Left forelimb (tissue), 1 donor: ENCODE data around the gene IL21R.
"Not testable (repeated sequence)": the region's sequence is repeated elsewhere in the genome, so short reads cannot be mapped to it uniquely, and the experiment has no call there.

Source experiments
- DNase-seq: peaks from one replicate; pipeline ENCODE4 v3.0.0-alpha.2; 2018; ENCODE audit warnings: low spot score

The IL21R gene

DNA sequence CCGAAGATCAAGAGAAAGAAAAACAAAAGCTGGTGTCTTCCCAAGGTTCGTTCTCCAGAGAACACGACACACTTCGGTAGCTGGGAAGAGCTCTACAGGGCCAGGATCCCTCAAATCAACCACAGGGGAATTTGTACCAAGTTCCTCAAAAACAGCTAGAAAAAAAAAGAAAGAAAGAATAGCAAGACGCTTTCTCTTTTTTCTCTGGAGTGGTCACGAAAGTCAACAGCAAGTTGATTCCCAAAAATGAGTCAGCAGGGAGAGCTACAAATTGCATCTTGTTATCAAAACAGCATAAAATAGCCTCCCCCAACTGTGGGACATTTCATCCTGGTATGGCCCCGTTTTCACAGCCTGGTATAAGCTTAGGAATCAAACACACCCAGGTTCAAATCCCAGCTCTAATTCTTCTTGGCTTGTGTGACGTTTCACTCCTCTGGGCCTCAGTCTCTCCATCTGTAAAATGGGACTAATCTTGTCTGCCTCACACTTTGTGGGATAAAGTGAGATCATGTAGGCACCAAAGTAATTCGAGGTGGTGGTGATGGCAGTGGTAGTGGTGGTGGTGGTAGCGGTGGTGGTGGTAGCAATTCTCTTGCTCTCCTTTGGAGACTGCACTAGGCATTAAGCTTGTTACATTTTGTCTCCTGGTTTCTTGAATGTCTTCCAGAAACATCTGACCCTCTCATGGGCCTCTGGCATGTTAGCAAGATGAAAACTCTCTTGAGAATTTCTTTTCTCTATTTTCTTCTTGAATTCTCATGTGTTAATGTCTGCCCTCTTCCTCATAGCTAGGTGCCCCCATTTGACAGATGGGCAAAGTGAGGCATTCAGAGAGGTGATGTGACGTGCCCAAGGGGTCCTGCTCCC lies 988 bp upstream of the IL21R start:
- no peak for DNase-seq

DNA sequence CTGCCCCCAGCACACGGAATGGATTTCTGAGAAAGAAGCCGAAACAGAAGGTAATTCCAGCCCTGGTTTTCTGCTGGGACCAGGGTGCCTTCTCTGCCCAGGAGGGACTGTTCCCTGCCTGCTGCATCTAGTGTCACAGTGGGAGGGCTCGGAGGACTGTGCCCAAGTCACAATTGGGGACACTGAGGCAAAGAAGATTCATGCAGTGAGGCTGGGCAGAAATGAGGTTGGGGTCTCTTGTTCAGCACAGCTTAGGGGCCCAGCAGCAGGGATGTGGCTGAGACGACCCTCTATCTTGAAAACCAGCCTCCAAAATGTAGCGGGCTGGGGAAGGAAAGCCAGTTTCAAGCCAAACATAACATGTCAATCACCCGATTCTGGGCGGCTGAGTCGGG lies 592 bp downstream of the IL21R start:
- no peak for DNase-seq

DNA sequence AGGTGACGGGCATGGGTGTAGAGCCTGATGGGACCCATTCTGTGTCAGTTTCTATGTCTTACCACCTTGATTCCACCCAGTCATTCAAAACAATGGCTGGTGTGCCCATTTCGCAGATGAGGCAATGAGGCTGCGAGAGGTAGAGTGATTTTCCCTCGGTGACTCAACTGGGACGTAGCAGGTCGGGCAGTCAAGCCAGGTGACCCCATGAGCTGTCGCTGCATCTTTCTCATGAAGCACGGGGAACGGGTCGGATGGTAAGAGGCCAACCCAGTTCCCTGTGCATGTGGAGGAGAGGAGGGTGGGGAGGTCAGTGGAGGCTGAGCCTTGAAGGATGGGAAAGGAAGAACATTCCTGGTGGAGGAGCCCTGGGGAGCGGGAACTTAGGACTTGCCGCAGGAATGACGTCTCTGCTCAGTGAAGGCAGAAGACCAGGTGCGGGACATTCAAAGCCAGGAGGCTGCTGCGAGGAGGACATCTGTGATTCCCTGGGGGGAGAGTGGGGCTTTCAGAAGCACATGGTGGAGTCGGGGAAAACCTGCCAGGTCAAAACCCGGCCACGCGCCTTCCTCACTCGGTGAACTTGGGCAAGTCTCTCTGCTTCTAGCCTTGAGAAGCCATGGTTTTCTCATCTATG lies 1.1 kb downstream of the IL21R start:
- peak; percentile 53 for DNase-seq

DNA sequence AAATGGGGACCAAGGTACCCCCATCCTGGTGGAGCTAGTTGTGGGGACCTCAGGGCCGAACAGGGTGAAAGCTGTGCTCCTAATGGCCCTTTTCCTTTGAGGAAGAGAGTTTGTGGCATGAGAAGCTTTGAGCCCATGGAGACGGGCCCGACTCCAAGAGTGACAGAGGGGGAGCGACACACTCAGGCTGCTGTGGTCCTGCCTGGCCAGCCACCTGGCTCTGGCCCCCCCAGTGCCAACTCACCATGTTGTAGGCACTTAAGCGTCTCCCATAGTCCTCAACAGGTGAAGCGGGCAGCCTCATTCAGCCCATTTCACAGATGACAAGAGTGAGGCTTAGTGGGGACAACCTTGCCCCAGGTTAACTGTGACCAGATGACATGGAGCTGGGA lies 1.6 kb downstream of the IL21R start:
- DNase-seq = peak; percentile 41

DNA sequence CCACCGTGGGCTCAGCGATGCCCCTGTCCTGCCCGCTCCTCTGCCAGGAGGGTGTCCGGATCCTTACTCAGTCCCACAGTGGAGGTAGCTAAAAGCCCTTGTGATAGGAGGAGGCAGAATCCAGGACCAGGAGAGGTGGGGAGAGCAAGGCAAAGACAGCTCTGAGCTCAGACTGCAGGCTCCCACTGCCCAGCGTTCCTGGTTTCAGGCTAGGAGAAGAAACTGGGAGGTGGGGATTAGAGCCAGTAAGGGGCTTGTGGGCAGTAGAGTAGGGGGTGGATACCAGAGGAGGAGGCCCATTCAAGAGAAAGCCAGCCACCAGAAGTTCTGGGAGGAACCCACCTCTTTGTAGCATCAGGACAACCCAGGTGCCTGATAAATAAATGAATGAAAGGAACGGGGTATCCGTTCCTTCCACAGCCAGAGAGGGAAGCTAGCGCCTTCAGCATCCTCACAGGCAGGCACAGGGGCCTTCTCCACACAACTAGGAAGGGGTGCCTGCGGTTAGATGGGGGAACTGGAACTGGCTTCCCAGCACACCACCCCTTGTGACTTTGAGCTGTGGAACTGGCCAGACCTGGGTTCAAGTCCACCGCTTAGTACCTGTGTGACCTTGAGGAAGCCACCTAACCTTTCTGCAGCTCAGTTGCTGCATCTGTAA lies 2.3 kb downstream of the IL21R start:
- peak; percentile 47 for DNase-seq

DNA sequence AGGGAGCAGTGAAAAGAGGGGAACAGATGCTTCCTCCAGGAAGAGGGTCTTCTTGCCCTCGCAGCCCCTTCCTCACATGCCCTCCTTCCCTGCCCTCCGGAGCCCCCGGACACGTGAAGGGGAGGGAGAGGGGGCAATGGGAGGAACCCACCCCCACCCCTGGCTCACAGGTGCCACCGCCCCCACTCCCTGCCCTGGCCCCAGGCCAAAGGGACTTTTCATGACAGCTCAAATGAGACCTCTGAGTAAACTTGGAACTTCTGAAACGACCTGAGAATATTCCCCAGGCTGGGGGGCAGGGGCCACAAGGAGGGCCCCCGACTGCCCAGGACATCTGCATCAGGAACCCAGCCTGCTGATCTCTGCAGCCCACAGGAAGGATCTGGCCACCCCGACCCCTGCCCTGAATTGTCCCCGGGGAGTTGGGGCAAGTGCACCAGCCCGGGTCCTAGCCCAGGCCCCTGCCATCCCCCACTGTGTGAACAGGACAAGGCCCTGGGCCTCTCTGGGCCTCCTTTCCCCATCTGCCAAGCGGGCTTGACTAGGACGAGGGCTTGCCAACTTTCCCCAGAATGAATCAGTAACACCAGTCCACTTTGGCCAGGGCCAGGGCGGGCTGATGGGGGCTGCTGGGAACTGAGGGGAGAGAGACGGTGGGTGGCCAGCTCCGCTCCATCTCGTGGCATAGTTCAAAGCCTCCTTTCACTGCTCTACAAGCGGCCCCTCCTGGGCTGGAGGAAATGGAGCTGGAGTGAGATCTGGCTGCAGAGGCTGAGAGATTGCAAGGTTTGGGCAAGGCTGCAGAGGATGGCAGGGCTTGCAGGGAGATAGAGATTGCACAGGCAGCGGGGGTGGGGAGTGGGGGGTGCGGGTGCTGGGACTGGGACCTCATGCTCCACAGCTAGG lies 3.8 kb downstream of the IL21R start:
- peak; percentile 66 for DNase-seq

DNA sequence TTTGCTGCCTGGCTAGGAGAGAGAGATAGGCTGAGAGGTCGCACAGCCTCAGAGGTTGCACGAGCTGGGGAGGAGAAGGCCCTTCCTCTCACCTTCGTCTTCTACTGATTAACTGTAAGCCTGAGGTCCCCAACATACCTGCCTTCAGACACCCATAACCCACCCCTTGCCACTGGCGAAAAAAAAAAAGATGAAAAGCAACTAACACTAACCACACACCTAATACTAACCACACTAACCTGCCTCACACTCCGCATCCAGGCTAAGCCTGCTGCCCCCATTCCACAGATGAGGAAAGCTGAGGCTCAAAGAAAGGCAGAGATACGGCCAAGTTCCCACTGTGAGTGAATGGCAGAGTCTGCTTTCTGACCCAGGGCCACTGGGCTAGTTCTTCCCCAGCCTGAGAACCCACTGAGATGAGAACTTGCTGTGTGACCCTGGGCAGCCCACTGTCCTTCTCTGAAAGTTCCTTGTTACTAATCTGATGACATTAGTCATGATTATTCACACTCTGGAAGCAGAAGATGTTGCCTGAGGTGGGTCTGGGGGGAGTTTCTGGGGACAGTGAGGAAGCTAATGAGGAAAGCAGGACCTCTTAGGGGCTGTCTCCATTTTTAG lies 4.6 kb downstream of the IL21R start:
- DNase-seq = no peak

DNA sequence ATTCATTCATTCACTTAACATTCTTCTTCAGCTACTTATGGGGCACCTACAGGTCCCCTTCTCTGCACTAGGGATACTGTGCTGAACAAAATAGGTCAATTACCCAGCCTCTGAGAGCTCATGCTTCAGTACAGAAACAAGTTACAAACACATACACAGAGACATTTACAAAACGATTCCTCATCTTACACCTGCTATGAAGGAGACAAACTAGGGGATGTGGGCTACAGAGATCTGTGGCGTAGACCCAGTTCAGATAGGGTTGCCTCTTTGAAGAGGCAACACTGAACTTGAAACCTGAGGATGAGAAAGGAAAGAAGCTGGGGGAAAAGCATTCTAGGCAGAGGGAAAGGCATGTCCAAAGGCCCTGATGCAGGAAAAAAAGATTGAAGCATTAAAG lies 5.2 kb downstream of the IL21R start:
- DNase-seq = no peak

DNA sequence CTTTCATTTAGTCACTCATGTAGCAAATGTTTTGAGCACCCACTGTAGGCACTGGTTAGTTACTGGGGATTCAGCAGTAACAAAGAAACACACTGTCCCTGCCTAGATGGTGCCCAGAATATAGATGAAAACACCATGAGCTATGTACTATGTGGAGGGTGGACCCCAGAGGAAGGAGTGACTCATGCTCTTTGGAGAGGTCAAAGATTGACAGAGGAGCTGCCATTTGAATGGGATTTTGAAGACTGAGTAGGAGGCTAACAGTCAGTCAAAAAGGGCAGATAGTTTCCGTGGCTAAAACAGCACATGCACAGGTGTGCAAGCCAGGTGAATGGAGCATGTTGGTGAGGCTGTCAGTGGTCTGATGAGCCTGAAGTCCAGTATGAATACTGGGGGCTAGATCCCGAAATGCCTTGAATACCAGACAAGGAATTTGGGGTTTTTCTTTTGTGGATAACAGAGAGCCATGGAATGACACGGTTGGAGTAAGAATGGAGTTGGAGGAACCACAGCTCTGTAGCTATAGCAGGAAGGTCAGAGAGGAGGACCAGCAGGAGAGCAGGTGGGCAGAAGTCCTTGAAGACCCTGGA lies 6.1 kb downstream of the IL21R start:
- DNase-seq = no peak

DNA sequence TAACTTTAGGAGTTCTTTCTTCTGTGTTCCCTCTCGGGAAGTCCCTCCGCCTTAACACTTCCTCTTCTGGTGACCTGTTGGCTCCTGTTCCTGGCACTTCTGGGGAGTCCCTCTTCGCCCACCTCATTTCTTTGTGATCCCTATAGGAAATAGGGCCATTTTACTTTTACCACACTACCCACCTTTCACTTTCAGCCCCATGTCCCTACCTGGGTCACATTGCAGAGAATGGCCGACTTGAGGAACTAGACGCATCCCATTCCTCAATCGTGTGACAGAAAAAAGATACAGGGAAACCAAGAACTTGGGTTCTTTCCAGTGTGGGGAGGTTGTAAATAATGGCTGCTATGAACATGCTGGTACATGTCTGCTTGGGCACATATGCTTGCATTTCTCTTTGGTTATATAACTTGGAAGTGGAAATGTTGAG lies 6.6 kb downstream of the IL21R start:
- no peak for DNase-seq

DNA sequence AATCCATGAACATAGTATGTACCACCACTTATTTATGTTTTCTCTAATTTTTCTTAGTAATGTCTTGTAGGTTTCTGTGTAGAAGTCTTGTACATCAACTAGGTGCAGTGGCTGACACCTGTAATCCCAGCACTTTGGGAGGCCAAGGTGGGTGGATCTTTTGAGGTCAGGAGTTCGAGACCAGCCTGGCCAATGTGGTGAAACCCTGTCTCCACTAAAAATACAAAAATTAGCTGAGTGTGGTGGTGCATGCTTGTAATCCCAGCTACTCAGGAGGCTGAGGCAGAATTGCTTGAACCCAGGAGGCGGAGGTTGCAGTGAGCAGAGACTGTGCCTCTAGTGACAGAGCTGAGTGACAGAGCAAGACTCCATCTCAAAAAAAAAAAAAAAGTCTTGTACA lies 8.0 kb downstream of the IL21R start:
- not testable (repeated sequence) for DNase-seq

DNA sequence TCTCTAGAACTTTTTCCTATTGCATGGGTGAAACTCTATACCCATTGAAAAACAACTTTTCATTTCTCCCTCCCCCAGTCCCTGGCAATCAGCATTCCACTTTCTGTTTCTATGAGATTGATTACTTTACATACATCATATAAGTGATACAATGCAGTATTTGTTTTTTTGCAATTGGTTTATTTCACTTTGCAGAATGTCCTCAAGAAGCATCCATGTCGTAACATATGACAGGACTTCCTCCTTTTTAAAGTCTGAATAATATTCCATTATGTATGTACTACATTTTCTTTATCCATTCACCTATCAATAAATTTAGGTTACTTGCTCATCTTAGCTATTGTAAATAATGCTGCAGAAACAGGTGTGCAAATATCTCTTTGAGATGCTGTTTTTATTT lies 8.8 kb downstream of the IL21R start:
- no peak for DNase-seq

DNA sequence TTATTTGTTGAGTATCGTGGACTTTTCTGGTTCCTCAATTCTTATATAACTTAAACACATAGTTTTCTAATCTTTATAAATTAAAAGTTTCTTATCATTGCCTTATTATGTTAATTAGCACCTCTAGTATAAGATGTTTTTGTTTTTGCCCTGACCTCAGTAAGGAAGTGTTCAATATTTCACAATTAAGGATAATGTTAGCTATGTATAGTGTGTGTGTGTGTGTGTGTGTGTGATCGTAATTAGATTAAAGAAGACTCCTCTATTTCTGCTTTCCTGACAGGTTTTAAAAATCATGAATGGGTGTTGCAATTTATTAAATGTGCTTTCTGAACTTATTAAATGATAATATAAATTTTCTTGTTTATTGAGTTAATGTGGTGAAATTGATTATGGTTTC lies 12.0 kb downstream of the IL21R start:
- no peak for DNase-seq

DNA sequence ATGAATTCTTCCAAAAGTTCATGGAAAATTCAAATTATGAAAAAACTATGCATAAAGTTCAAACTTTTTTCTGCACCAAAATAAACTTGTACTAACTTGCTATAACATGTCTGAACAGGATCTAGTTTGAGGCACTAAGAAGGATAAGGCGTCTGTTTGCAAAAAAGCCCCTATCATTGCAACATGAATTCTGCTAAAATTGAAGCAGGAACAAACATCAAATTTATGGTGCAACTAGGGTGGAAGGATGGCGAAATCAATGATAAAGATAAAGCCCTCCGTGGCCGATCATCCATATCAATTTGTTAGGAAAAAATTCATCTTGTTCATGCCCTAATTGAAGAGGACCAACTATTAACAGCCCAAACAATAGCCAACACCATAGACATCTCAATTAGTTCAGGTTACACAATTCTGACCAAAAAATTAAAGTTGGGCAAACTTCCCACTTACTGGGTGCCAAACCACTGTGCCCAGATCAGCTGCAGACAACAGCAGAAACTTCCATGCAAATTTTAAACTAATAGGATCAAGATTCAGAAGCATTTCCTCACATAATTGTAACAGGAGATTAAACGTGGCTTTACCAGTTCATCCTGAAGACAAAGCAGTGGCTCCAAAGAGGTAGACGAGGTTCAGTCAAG lies 12.9 kb downstream of the IL21R start:
- peak; percentile 36 for DNase-seq

DNA sequence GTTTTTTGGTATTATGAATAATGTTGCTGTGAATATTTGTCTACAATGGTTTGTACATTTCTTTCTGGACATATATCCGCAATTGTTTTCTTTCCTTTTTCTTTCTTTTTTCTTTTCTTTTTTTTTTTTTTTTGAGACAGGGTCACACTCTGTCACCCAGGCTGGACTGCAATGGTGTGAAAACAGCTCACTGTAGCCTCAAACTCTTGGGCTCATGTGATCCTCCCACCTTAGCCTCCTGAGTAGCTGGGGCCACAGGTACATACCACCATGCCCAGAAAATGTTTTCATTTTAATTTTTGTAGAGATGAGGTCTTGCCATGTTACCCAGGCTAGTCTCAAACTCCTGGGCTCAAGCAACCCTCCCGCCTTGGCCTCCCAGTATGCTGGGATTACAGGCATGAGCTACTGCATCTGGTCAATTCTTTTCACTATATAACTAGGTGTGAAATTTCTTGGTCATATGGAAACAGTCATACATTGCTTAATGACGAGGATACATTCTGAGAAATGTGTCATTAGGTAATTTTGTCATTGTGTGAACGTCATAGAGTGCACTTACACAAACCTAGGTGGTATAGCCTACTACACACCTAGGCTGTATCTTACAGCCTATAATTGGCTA lies 15.2 kb downstream of the IL21R start:
- DNase-seq = no peak

DNA sequence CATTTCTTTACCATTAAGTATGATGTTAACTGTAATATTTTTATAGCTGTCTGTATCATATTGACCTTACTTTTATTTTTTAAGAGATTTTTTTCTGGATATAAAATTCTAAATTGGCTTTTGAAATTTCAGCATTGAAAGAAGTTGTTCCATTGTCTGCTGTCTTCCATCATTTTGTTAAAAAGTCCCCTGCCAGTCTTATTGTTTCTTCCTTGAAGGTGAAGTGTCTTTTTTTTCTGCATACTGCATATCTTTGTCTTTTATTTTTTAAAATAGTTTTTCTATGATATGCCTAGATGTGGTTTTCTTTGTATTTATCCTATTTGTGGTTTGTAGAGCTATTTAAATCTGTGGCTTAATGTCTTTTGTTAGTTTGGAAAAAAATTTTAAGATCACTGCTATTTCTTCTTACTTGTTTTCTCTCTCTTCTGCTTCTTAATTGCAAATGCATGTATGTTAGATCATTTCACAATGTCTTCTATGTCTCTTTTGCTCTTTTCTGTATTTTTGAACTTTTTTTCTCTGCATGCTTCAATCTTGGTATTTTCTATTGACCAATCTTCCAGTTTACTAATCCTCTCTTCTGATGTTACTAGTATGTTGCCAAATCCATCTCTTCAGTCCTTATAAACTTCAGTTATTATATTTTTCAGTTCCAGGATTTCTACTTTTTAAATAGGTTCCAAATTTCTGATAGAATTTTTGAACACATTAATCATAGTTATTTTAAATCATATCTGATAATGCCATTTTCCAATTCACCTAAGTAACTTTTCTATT lies 20.2 kb downstream of the IL21R start:
- no peak for DNase-seq

DNA sequence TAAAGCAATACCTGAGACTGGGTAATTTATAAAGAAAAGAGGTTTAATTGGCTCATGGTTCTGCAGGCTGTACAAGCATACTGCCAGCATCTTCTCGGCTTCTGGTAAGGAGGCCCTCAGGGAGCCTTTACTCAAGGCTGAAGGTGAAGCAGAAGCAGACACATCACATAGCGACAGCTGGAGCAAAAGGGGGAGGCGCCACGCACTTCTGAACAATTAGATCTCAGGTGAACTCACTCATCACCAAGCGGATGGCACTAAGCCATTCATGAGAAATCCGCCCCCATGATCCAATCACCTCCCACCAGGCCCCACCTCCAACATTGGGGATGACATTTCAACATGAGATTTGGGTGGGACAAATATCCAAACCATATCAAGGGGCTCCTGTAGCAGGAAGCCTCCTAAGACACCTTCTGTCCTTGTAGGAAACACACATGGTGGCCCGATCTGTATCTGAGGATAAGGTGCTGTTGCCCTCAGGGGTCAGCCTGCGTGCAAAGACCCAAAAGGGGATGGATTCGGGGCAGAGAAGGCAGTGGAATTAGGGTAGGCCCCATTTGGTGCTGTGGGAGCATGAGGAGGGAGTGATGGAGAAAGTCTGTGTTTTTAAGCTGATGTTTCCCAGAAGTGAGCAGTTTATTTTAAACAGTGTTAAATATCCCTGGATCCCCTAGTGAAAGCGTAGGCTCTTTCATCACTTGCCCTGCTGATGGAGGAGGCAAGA lies 23.0 kb downstream of the IL21R start:
- DNase-seq = peak; percentile 38

DNA sequence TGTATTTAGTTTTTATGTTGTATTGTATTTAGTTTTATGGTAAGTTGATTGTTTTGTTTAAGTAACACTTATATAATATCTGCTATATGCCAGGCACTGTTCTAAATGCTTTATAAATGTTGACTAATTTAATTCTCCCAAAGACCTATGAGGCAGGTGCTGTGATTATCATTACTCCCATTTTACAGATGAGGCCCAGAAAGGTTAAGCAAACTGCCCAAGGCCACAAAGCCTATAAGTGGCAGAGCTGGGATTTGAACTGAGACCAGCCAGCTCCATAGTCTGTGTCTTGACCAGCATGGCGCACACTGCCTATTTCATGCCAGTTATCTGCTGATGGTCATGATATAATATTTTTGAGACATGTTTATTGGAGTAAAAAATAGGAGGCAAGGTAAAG lies 24.0 kb downstream of the IL21R start:
- DNase-seq = peak; percentile 9
